Fibroblast of peridontal ligament (primary cell): Measurements from ENCODE around the gene POLR2E.
A peak's percentile ranks its signal among the peaks of the same experiment; 100 is the strongest.

Experiments
- DNase-seq: peaks from one replicate; pipeline ENCODE4 v3.0.0-alpha.2; 2010; ENCODE audit errors: extremely low read depth

POLR2E gene

DNA sequence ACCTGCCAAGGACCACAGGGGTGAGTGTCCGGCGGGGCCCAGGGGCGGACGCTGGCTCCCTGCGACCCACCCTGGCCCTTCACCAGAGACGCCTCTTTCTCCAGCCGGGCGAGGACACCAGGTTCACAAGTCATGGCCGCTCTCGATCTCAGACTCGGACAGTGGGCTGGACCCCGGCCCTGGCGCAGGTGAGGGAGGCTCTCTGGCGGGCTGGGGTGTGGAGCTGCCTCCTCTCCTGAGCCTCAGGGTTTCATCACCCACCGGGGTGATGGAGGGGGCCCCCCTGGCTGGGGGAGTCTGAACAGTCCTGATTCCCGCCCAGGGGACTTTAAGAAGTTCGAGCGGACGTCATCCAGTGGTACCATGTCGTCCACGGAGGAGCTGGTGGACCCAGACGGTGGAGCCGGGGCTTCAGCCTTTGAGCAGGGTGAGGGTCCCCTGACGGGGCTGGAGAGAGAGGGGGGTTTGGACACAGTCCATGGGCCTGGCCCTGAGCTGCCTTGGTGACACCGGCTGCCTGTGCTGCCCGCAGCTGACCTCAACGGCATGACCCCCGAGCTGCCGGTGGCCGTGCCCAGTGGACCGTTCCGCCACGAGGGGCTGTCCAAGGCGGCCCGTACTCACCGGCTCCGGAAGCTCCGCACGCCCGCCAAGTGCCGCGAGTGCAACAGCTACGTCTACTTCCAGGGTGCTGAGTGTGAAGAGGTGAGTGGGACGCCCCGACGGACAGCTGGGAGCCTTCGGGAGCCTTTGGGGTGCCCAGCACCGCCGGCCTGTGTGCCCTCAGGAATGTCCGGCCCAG lies 14.6 kb downstream of the POLR2E start:
- no peak for DNase-seq

DNA sequence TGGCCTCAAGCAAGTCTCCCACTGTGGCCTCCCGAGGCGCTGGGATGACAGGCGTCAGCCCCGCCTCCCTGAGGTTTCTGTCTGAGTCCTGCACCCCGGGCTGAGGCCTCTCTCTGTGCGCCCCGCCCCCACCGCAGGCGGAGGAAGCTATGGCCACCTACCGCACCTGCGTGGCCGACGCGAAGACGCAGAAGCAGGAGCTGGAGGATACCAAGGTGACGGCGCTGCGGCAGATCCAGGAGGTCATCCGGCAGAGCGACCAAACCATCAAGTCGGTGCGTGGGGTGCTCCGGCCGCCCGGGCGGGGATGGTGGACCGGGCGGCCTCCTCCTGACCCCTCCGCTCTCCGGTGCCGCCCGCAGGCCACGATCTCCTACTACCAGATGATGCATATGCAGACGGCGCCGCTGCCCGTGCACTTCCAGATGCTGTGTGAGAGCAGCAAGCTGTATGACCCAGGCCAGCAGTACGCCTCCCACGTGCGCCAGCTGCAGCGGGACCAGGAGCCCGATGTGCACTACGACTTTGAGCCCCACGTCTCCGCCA lies 15.5 kb downstream of the POLR2E start:
- no peak for DNase-seq

DNA sequence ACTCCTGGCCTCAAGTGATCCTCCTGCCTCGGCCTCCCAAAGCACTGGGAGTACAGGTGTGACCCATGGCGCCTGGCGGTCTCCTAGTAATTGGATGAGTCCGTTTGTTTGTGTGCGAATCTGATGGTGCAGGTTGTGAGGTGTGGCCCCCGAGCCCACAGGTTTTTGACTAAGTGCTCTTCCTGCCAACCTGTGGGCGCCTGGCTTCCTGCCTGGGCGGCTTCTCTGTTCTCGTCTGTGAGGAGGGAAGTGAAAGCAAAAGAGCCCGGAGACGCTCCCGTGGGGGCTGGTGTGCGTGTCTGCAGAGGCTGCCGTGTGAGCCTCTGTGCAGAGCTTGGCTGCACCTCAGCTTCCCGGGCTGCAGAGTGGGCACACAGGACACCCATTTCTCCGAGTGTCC lies 18.2 kb downstream of the POLR2E start:
- peak; percentile 36 for DNase-seq

DNA sequence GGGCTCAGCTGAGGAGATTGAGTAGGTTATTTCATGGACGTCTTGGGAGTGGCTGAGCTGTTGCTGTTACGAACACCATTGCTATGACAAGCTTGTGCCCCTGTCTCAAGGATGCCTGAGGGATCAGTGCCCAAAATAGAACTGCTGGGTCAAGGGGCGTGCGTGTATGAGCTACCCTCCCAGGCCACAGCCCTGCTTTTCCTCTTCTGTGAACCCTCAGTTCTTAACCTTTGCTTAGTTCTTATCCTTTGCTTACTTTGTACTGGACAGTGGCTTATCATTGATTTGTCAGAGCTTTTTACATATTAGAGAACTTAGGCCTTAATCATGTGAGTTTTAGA lies 19.2 kb downstream of the POLR2E start:
- no peak for DNase-seq

DNA sequence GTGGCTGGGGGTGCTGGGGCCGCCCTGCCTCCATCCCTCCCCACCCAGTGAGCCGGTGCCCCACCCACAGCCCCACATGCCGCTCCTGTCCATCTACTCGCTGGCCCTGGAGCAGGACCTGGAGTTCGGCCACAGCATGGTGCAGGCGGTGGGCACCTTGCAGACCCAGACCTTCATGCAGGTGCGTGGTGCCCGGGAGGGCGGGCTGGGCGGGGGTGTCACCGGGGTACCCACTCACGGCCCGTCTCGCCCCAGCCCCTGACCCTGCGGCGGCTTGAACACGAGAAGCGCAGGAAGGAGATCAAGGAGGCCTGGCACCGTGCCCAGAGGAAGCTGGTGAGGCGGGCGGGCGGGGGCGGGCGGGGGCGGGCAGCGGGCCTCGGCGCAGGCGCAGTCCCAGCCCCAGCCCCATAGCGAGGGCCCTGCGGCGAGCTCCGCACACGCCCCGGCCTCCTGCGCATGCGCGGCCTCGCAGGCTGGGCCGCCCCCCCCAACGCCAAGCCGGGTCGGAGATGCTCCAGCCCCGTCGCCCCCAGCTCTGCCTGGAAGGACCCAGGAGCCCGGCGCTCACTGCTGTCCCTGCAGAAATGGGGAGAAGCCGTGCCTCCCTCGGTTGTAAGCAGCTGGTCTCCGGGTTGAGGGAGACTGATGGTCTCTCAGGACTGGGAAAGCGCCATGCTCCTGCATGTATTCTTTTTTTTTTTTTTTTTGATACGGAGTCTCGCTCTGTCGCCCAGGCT lies 20.5 kb downstream of the POLR2E start:
- no peak for DNase-seq

DNA sequence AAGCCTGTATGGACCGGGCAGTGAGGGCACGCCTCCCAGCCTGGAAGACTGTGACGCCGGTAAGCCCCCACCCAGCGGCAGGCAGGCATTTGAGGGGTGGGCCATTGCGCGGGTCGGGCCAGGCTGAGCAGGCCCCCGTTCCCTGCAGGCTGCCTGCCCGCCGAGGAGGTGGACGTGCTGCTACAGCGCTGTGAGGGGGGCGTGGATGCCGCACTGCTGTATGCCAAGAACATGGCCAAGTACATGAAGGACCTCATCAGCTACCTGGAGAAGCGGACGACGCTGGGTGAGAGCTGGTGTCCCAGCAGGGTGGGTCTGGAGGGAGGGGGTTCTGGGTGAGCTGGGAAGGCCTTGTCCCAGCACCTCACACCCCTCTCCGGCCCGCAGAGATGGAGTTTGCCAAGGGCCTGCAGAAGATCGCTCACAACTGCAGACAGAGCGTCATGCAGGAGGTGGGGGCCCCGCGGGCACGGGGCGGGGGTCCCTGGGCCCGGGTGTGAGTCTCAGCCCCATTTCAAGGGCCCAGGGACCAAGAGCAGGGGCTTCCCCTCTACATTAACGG lies 21.1 kb downstream of the POLR2E start:
- DNase-seq, result no peak

DNA sequence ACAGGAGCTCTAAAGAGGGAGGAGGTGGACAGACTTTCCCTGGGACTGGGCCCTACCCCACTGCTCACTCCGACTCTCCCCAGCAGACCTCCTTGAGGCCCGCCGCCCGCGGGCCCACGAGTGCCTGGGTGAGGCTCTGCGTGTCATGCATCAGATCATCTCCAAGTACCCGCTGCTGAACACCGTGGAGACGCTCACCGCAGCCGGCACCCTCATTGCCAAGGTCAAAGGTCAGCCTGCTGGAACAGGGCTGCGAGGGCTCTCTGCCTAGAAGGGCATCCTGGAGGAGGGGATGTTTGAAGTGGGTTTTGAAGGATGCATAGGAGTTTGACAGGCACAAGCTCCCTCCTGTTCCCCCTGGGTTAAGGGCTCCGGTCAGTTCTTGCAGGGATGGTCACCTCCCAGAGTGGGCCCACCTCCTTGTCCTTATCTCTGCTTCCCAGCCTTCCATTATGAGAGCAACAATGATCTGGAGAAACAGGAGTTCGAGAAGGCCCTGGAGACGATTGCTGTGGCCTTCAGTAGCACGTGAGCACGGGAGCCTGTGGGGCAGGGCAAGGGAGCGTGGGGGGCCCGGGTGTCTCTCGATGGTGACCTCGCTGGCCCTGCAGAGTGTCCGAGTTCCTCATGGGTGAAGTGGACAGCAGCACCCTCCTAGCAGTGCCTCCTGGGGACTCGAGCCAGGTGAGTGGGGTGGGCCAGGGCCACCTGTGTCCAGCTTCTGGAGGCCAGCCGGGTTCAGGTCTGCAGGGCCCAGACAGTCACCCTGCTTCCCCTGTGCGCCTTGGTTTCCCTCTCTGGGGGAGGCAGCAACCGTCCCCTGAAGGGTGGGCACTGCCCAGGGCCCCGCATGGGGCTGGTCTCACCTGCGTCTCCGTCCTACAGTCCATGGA lies 21.9 kb downstream of the POLR2E start:
- no peak for DNase-seq

DNA sequence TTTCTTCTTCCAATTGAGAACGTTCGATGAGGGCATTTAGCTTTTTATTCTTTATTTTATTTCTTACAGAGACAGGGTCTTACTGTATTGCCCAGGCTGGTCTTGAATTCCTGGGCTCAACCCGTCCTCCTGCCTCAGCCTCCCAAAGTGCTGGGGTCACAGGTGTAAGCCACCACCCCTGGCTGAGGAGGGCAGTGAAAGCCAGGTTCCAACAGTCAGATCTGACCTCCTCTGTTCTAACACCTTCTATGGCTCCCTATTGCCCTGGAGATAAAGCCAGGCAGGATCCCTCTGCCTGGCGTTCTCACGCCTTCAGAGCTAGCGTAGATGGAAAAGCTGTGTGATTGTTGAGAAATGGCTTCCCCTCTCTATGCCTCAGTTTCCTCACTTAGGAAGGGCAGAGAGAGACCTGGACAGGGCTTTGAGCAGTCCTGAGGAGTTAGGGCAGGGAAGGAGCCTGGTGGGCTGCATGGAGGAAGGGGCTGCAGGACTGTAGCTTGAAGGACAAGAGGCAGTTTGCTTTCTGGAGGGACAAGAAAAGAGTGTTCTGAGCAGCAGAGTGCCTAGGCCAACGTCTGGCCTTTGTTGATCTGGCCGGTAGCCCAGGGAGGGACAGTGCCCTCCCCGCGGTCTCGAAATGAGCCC lies 22.7 kb downstream of the POLR2E start:
- no peak for DNase-seq

DNA sequence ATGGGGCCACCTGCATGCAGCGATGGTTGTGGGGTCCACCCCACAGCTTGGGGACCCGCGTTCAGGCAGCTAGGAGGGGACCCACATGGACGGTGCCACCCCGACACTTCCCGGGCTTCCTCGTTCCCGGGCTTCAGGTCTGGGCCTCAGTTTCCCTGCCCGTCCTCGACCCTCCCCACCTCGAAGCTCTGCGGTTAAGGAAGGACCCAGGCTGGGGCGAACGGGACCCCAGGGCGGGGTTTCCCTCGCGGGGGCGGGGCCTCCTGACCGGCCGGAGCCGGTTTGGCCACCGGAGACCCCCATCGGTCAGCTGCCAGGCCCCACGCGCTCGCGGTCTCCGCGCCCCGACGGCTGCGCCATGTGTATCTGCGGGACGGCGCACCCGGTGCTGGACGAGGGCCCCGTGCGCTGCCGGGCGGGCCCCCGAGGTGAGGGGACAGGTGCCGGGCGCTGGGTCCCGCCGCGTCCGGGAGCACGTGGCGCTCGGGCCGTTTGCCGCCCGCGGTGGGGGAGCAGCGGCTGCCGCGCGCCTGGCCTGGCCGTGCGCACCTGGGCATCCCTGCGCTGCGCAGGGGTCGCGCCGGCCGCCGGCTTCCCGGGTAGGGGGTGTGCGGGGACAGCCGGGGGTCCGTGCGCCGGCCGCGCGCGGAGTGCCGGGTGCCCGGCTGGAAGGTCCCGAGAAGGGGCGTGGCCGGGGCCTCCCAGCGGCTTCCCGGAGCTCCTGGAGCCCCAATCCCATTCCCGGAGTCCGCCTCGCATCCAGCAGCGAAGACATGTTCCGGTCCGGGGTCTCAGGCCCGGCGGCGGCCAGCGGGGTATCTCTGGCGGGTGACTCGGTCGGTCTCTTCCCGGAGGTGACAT lies 24.0 kb downstream of the POLR2E start:
- DNase-seq, result no peak

DNA sequence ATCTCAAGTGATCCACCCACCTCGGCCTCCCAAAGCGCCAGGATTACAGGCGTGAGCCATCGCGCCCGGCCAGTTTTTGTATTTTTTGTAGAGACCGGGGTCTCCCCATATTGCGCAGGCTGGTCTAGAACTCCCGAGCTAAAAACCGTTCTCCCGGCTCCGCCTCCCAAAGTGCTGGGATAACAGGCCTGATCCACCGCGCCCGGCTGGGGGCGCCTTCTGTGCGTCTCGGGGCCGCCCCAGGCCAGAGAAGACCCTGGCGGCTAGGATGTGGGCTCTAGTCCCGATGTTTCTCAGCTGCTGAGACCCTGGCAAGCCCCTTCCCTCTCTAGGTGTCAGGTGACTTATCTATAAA lies 24.6 kb downstream of the POLR2E start:
- no peak for DNase-seq

DNA sequence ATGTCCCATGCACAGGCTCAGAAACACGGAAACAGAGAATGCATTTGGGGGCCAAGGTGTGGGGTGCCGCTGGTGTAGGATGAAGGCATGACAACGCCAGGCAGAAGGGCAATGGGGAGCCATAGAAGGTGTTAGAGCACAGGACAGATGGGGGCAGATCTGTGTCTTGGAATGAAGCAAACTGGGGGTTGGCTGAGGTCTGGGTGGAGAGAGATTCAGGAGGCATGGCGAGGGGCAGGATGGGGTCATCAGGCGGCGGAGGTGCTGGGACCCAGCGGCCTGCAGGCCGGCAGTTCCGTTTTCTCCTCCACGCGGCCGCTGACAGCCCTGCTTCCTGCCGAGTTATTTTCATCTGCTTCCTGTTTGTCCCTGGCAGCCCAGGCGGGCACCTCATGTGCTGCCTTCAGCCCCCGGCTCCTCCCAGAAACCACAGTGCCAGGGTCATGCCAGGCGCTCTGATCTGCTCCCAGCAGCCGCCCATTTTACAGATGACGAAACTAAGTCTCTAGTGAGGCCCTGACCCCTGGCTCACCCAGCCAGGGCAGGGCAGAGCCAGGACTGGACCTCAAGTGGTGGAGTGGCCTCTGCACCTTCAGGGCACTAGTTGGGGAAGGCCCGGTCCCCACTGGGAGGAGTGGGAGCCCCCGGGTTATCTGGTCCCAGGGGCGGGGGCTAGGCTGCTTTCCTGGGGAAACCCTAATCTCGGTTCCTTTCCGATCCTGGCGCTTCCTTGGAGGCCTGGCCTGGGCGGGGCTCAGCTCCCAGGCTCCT lies 26.0 kb downstream of the POLR2E start:
- DNase-seq, result no peak

DNA sequence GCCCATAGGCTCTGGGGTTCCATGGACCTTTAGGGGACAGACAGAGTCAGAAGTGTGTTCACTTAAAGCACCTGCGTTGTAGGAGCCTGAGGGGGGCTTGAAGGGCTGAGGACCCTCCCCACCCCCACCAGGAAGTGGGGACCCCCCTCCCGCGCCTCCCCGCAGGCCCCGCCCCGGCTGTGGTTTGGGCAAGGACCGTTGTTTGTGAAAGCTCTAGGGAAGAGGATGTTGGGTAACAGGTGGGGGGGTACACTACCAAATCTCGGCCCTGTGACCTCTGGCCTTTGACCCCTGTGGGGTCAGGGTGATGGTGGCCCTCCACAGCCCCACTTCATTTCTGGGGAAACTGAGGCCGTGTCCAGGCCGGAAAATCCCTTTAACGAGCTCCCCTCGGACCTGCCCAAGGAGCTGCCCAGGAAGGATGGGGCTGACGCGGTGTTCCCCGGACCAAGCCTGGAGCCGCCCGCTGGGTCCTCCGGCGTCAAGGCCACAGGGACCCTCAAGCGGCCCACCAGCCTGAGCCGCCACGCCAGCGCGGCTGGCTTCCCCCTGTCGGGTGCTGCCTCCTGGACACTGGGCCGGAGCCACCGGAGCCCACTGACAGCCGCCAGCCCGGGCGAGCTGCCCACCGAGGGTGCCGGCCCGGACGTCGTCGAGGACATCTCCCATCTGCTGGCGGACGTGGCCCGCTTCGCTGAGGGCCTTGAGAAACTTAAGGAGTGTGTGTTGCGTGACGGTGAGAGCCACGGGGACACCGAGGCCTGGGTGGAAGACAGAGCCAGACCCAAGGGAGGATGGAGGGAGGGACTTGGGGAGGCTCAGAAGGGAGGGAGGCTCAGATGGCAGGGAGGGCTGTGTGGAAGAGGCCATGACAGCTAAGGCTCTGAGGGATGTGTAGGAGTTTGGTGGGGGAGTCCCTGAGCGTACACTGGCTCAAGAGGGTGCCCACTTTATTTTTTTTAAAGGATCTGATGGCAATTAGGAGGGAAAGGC lies 26.9 kb downstream of the POLR2E start:
- DNase-seq, result no peak

DNA sequence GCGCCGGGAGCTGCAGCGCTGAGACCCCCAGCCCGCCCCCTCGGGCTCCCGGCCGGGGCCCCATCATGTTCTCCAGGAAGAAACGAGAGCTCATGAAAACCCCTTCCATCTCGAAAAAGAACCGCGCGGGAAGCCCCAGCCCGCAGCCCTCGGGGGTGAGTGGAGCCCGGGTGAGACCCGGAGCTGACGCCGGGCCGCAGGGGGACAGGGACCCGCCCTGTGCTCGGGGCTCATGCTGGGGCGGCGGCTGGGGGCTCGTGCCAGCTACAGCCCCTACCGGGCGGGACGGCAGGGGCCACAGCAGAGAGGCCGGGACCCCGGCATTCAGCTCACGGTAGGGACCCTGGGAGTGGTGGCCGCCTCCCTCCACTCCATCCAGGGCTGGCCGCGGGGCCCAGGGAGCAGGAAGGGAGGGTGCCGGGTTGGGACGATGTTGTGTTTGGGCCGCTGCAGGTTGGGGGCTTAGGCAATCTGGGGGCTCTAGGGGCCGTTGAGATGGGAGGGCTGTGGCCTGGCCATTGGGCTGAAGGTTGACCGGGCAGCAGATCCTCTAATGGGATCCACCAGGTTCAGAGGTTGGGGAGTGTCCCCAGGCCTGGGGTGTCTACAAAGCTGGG lies 27.7 kb downstream of the POLR2E start:
- DNase-seq, result no peak

DNA sequence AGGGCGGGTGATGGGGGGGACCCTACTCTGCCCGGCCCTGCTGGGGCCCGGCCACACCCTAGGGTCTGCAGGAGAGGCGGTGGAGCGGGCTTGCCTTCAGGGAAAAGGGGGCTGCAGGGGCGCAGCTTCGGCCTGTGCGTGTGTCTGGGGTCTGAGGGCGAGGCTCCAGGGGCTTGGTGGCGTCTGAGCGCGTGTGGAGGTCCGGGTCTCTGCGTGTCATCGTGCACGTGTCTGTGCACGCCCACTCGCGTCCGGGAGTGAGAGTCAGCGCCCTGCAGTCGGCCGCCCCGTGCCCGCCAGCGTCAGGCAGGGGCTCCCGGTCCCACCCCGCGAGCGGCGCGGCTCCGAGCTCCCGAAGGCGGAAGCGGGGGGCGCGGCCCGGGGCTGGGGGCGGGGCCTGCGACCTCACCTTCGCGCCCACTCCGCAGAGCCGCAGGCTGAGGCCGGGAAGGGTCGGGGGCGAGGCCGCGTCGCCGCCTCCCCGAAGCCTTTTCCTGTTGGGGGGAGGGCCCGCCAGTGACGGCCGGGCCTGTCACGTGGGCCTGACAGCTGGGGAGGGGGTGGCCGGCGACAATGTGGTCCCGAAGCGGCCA lies 28.3 kb downstream of the POLR2E start, which contains the start of gene ARHGAP45:
Gene ARHGAP45, plus strand, starts transcription at position 420 of the 593 bp plus-strand sequence. CDS start 239 bp downstream, outside the sequence.
- no peak for DNase-seq

DNA sequence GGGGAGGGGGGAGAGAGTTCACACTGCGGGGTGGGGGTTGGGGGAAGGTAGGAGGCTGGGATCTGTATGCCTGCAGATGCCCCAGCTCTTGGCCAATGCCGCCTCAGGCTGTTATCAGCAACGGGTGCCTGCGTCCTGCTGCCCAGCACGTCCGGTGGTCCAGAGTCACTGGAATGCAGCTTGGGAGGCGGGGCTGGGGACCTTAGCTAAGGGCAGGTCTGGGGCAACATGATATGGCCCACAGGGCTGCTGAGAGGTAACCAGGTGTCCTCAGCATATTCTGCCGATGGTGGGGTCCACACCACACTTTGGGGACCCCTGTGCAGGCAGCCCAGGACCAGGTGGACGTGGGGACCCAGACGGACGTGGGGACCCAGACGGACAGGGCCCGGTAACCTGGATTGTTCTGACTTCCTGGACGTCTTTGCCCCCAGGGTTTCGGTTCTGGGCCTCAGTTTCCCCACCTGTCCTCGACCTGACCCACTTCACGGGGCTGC lies 28.9 kb downstream of the POLR2E start:
- DNase-seq, result no peak

DNA sequence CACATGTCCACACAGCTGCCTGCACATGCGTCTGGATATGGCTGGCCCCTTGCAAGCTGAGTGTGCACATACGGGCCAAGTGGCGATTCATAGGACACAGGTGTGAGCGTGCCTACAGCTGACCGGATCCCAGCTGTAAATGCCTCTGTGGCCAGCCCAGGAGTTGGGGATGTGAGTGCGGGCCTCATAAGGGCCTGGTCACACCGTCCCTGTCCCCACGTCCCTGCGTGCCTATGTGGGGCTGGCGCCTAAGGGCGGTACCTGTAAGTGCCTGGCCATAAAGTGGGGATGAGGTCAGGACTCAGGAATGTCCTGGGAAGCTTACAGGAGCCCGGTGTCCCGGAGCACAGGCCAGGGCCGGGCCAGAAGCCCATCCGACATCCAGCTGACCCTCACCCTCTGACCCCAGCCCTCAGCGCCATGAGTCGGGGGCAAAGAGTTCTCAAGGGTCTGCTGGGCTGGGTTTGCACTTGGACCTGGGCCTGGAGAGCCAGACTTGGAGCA lies 29.5 kb downstream of the POLR2E start:
- DNase-seq, result no peak
